ENCODE results near the gene RAB6B.

- TF ChIP-seq, protein P1, sequence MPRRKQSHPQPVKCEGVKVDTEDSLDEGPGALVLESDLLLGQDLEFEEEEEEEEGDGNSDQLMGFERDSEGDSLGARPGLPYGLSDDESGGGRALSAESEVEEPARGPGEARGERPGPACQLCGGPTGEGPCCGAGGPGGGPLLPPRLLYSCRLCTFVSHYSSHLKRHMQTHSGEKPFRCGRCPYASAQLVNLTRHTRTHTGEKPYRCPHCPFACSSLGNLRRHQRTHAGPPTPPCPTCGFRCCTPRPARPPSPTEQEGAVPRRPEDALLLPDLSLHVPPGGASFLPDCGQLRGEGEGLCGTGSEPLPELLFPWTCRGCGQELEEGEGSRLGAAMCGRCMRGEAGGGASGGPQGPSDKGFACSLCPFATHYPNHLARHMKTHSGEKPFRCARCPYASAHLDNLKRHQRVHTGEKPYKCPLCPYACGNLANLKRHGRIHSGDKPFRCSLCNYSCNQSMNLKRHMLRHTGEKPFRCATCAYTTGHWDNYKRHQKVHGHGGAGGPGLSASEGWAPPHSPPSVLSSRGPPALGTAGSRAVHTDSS (tag by site-specific recombination; IDR thresholded peaks at IDR 0.05) = no peak
- no peak for TF ChIP-seq ZNF426 (tag by site-specific recombination; IDR thresholded peaks at IDR 0.05)
- TF ChIP-seq ZSCAN30 (tag by site-specific recombination; IDR thresholded peaks at IDR 0.05) = no peak
- TF ChIP-seq ZSCAN16 (tag by site-specific recombination; IDR thresholded peaks at IDR 0.05) = no peak
- no peak for TF ChIP-seq ZBTB7A (tag by site-specific recombination; IDR thresholded peaks at IDR 0.05; ENCODE audit: low read depth)
Observed at GRCh38 chr3:133869586-133869985, 26.1 kb downstream of the RAB6B start.

Measured in HEK293 (cell line).